PC-9 (cell line): ENCODE measurements around the gene GINS1. TPM values are rescaled to one million over a fixed set of nuclear protein-coding genes. Genes with fewer than 3 reads are reported as not detected.

Experiments used
- BruUV-seq: library from RNA; stranded (reverse); fragments of 400-500 nt; replicated peaks from 2 replicates; lab custom pipeline; 2021; lab: Mats Ljungman, UMichigan
- CTCF ChIA-PET: fragments of 300-600 bp; sonication (Branson Sonifier 250); formaldehyde crosslinking; loops from one replicate; lab custom pipeline; 2022; ENCODE audit warnings: antibody characterized with exemption; lab: Charles Lee
- POLR2A ChIA-PET: fragments of 300-600 bp; sonication (Branson Sonifier 250); formaldehyde crosslinking; loops from one replicate; lab custom pipeline; 2022; ENCODE audit warnings: antibody characterized with exemption; ENCODE audit not compliant: unreplicated experiment; lab: Charles Lee
- DNase-seq, 2 experiments: peaks; one replicate each; pipeline versions ENCODE4 v3.0.0 to v3.0.0-alpha.2; 2015 to 2022; ENCODE audit warnings: mixed read lengths in 1 of 2
- H2AFZ ChIP-seq: fragments of 200-600 bp; sonication (generic); 2 replicates; pipeline ENCODE4 v1.8.1; 2017; ENCODE audit warnings: antibody characterized with exemption
- H3F3A ChIP-seq: fragments of 200-600 bp; sonication (generic); 2 replicates; pipeline ENCODE4 v1.8.1; 2017; ENCODE audit warnings: antibody characterized with exemption, mild to moderate bottlenecking, low read depth; ENCODE audit not compliant: insufficient read depth
- H3K27ac ChIP-seq: fragments of 200-600 bp; sonication (generic); 2 replicates; pipeline ENCODE4 v1.6.1; 2016; ENCODE audit warnings: mixed run types
- H3K27me3 ChIP-seq: fragments of 200-600 bp; sonication (generic); 2 replicates; pipeline ENCODE4 v1.6.1; 2016; ENCODE audit warnings: low read depth, mixed run types; ENCODE audit not compliant: insufficient read depth
- H3K36me3 ChIP-seq: fragments of 200-600 bp; sonication (generic); 2 replicates; pipeline ENCODE4 v1.6.1; 2016; ENCODE audit warnings: low read depth, mixed run types
- H3K4me1 ChIP-seq: fragments of 200-600 bp; sonication (generic); replicated peaks from 2 replicates; pipeline ENCODE4 v1.6.1; 2016; ENCODE audit warnings: mixed run types; ENCODE audit not compliant: insufficient read depth
- H3K4me2 ChIP-seq: fragments of 200-600 bp; sonication (generic); 2 replicates; pipeline ENCODE4 v1.6.1; 2017; ENCODE audit warnings: mixed run types
- H3K4me3 ChIP-seq: fragments of 200-600 bp; sonication (generic); 2 replicates; pipeline ENCODE4 v1.6.1; 2016; ENCODE audit warnings: mixed run types
- H3K79me2 ChIP-seq: fragments of 200-600 bp; sonication (generic); 2 replicates; pipeline ENCODE4 v1.6.1; 2017; ENCODE audit warnings: low read depth, mixed run types
- H3K9me2 ChIP-seq: fragments of 200-600 bp; sonication (generic); 2 replicates; pipeline ENCODE4 v1.8.1; 2017; ENCODE audit warnings: mild to moderate bottlenecking; ENCODE audit not compliant: insufficient read depth
- H3K9me3 ChIP-seq: fragments of 200-600 bp; sonication (generic); 2 replicates; pipeline ENCODE4 v1.8.1; 2016; ENCODE audit warnings: low read depth; ENCODE audit not compliant: insufficient read depth
- H4K20me1 ChIP-seq: fragments of 200-600 bp; sonication (generic); 2 replicates; pipeline ENCODE4 v1.8.1; 2017; ENCODE audit not compliant: insufficient read depth
- CTCF ChIP-seq: fragments of 200-600 bp; sonication (generic); conservative IDR thresholded peaks from 2 replicates; pipeline ENCODE4 v1.6.1; 2017; ENCODE audit warnings: mixed run types, antibody characterized with exemption, mild to moderate bottlenecking, moderate library complexity
- EZH2 ChIP-seq: fragments of 200-600 bp; sonication (generic); IDR thresholded peaks from 2 replicates; pipeline ENCODE4 v1.8.0; 2017; ENCODE audit warnings: antibody characterized with exemption, low read depth
- intact Hi-C: fragments of 100-400 bp; cut with micrococcal nuclease; formaldehyde crosslinking; loops from one replicate; pipeline ENCODE4 v1.10.0; 2022; ENCODE audit not compliant: unreplicated experiment
- total RNA-seq: library from RNA; stranded (reverse); gene quantifications from 2 replicates; pipeline ENCODE4 v1.2.3, GENCODE V29; 2021

Gene GINS1
- total RNA-seq, 1 experiment from 2014 or later: 27.8 TPM

GRCh38 chr20:25484224-25484846 is 76.9 kb downstream of the GINS1 start:
- Histone ChIP-seq H3K36me3 (no peaks in the 10 kb centered on the region), H3K79me2 (no peaks in the 10 kb centered on the region), H2AFZ (no peak overlapping the region), H3K27me3 (no peaks in the 10 kb centered on the region), H4K20me1 (no peaks in the 10 kb centered on the region), H3K9me2 (no peaks in the 10 kb centered on the region), H3F3A (peaks cover 5% of the 10 kb centered on the region), H3K4me2 (no peak overlapping the region), H3K9me3 (no peaks in the 10 kb centered on the region), H3K27ac (no peak overlapping the region), H3K4me3 (no peak overlapping the region), H3K4me1 (peaks cover 16% of the 10 kb centered on the region)
- POLR2A ChIA-PET: no interaction called here
- no TSS peak for BruUV-seq
- no peak for DNase-seq
- intact Hi-C loops: loop anchor here (2.0 to 10.0 kb wide), 2 partner anchors 24 to 60 kb away; no protein-coding TSS in a partner anchor
- CTCF ChIA-PET: no interaction called here
- TF ChIP-seq CTCF (no peak), EZH2 (no peak)

- no peak overlapping the region for H2AFZ ChIP-seq
These were observed 77.5 kb downstream of the GINS1 start for GRCh38 chr20:25484911-25485511.

GRCh38 chr20:25485872-25486271 is 78.4 kb downstream of the GINS1 start:
- CTCF ChIA-PET: no interaction called here
- H3K4me1 ChIP-seq: peaks cover 16% of the 10 kb centered on the region
- H3K9me2 ChIP-seq: no peaks in the 10 kb centered on the region
- H3K79me2 ChIP-seq: no peaks in the 10 kb centered on the region
- peaks cover 5% of the 10 kb centered on the region for H3F3A ChIP-seq
- H2AFZ ChIP-seq: no peak overlapping the region
- POLR2A ChIA-PET: no interaction called here
- no peaks in the 10 kb centered on the region for H3K36me3 ChIP-seq
- BruUV-seq: no TSS peak
- H3K27ac ChIP-seq: 0 out of 2 replicates have a peak overlapping the region, but pooled peaks have one; percentile 12
- H3K4me2 ChIP-seq: no peak overlapping the region
- H3K9me3 ChIP-seq: no peaks in the 10 kb centered on the region
- no peaks in the 10 kb centered on the region for H3K27me3 ChIP-seq
- no peak for TF ChIP-seq EZH2
- no peak for TF ChIP-seq CTCF
- no peak overlapping the region for H3K4me3 ChIP-seq
- intact Hi-C loops: loop anchor here (1.0 to 10.0 kb wide), 3 partner anchors 11 to 59 kb away; no protein-coding TSS in a partner anchor
- no peaks in the 10 kb centered on the region for H4K20me1 ChIP-seq
- DNase-seq: no peak

More at GRCh38 chr20:25484911-25485511, 77.5 kb downstream of the GINS1 start:
- peak overlapping the region; percentile 45 for H3K4me2 ChIP-seq
- CTCF ChIA-PET: no interaction called here
- H3K36me3 ChIP-seq: no peaks in the 10 kb centered on the region
- H3K79me2 ChIP-seq: no peaks in the 10 kb centered on the region
- no TSS peak for BruUV-seq
- peak overlapping the region; percentile 12; the same call in 1 of the 2 replicates for H3K27ac ChIP-seq
- TF ChIP-seq EZH2: no peak
- no peak for TF ChIP-seq CTCF
- POLR2A ChIA-PET: no interaction called here
- peak; percentile 44 to 78 for DNase-seq
- intact Hi-C loops: loop anchor here (1.0 to 10.0 kb wide), 3 partner anchors 12 to 60 kb away; no protein-coding TSS in a partner anchor
- no peaks in the 10 kb centered on the region for H3K9me2 ChIP-seq
- H3F3A ChIP-seq: peaks cover 5% of the 10 kb centered on the region
- H3K4me1 ChIP-seq: peaks cover 16% of the 10 kb centered on the region
- H3K27me3 ChIP-seq: no peaks in the 10 kb centered on the region
- no peaks in the 10 kb centered on the region for H4K20me1 ChIP-seq
- no peak overlapping the region for H3K4me3 ChIP-seq
- H3K9me3 ChIP-seq: no peaks in the 10 kb centered on the region
